SK-N-SH treated with all-trans-retinoic acid at 6 μM for 48 hours (cell line): ENCODE data around the gene HK3.

Source experiments
- ATAC-seq: fragments of 200-7000 bp; cut with Tn5 transposase; 3 replicates; pipeline ENCODE4 v1.9.1; 2020; ENCODE audit warnings: mild to moderate bottlenecking, moderate library complexity
- ARNTL ChIP-seq: fragments of 450-650 bp; formaldehyde crosslinking; IDR thresholded peaks from 2 replicates; pipeline ENCODE4 v1.5.0; 2020; ENCODE audit warnings: low read depth, mild to moderate bottlenecking, moderate library complexity, borderline replicate concordance
- BACH2 ChIP-seq: fragments of 250-450 bp; sonication (Bioruptor Pico); IDR thresholded peaks from 2 replicates; pipeline ENCODE4 v1.9.0; 2021; ENCODE audit warnings: mild to moderate bottlenecking, borderline replicate concordance
- CREB5 ChIP-seq: fragments of 250-450 bp; sonication (Bioruptor Pico); IDR thresholded peaks from 2 replicates; pipeline ENCODE4 v1.5.1; 2020; ENCODE audit warnings: low read depth, mild to moderate bottlenecking, moderate library complexity
- CSDC2 ChIP-seq: fragments of 250-450 bp; sonication (Bioruptor Pico); IDR thresholded peaks from 2 replicates; pipeline ENCODE4 v1.5.0; 2020; ENCODE audit warnings: mild to moderate bottlenecking, moderate library complexity
- CSRNP3 ChIP-seq: fragments of 250-450 bp; sonication (Bioruptor Pico); IDR thresholded peaks from 2 replicates; pipeline ENCODE4 v1.5.1; 2021; ENCODE audit warnings: mild to moderate bottlenecking, moderate library complexity
- ESRRG ChIP-seq: fragments of 250-450 bp; sonication (Bioruptor Pico); IDR thresholded peaks from 2 replicates; pipeline ENCODE4 v1.6.1; 2021; ENCODE audit warnings: mild to moderate bottlenecking
- GLIS3 ChIP-seq: fragments of 250-450 bp; sonication (Bioruptor Pico); IDR thresholded peaks from 2 replicates; pipeline ENCODE4 v1.5.0; 2020; ENCODE audit warnings: mild to moderate bottlenecking, moderate library complexity
- ISL1 ChIP-seq: fragments of 250-450 bp; sonication (Bioruptor Pico); IDR thresholded peaks from 2 replicates; pipeline ENCODE4 v2.1.2; 2022; ENCODE audit warnings: mild to moderate bottlenecking, moderate library complexity
- OSR1 ChIP-seq: fragments of 250-450 bp; sonication (Bioruptor Pico); IDR thresholded peaks from 2 replicates; pipeline ENCODE4 v1.8.0; 2022; ENCODE audit warnings: moderate library complexity, mild to moderate bottlenecking, inconsistent platforms
- PATZ1 ChIP-seq: fragments of 250-450 bp; sonication (Bioruptor Pico); IDR thresholded peaks from 2 replicates; pipeline ENCODE4 v1.8.0; 2020; ENCODE audit warnings: mild to moderate bottlenecking, moderate library complexity, borderline replicate concordance
- POU6F1 ChIP-seq: fragments of 250-450 bp; sonication (Bioruptor Pico); IDR thresholded peaks from 2 replicates; pipeline ENCODE4 v1.8.0; 2021; ENCODE audit warnings: low read depth, mild to moderate bottlenecking, moderate library complexity, borderline replicate concordance
- PPARA ChIP-seq: fragments of 250-450 bp; sonication (Bioruptor Pico); IDR thresholded peaks from 2 replicates; pipeline ENCODE4 v1.5.0; 2020; ENCODE audit warnings: mild to moderate bottlenecking, borderline replicate concordance
- RARB ChIP-seq: fragments of 250-450 bp; sonication (Bioruptor Pico); IDR thresholded peaks from 2 replicates; pipeline ENCODE4 v1.8.0; 2021; ENCODE audit warnings: mild to moderate bottlenecking, moderate library complexity
- SNAI2 ChIP-seq: fragments of 250-450 bp; sonication (Bioruptor Pico); IDR thresholded peaks from 2 replicates; pipeline ENCODE4 v1.5.0; 2020; ENCODE audit warnings: mild to moderate bottlenecking, moderate library complexity
- TCF4 ChIP-seq: fragments of 250-450 bp; sonication (Bioruptor Pico); IDR thresholded peaks from 2 replicates; pipeline ENCODE4 v1.8.0; 2021; ENCODE audit warnings: mild to moderate bottlenecking, moderate library complexity, borderline replicate concordance
- TOX ChIP-seq: fragments of 250-450 bp; sonication (Bioruptor Pico); IDR thresholded peaks from 2 replicates; pipeline ENCODE4 v1.8.0; 2021; ENCODE audit warnings: mild to moderate bottlenecking, moderate library complexity, borderline replicate concordance
- TSHZ2 ChIP-seq: fragments of 250-450 bp; sonication (Bioruptor Pico); IDR thresholded peaks from 2 replicates; pipeline ENCODE4 v1.5.0; 2020; ENCODE audit warnings: mild to moderate bottlenecking, moderate library complexity
- ZFP3 ChIP-seq: fragments of 250-450 bp; sonication (Bioruptor Pico); IDR thresholded peaks from 2 replicates; pipeline ENCODE4 v1.5.0; 2020; ENCODE audit warnings: mild to moderate bottlenecking, moderate library complexity
- ZFP30 ChIP-seq: fragments of 450-650 bp; formaldehyde crosslinking; IDR thresholded peaks from 2 replicates; pipeline ENCODE4 v1.5.0; 2022; ENCODE audit warnings: mild to moderate bottlenecking, moderate library complexity
- ZNF565 ChIP-seq: fragments of 450-650 bp; formaldehyde crosslinking; conservative IDR thresholded peaks from 2 replicates; pipeline ENCODE4 v1.5.0; 2020; ENCODE audit warnings: low read depth, mild to moderate bottlenecking, moderate library complexity
- ZNF70 ChIP-seq: fragments of 450-650 bp; formaldehyde crosslinking; IDR thresholded peaks from 2 replicates; pipeline ENCODE4 v1.5.0; 2020; ENCODE audit warnings: mild to moderate bottlenecking, moderate library complexity
- ZNF8 ChIP-seq: fragments of 450-650 bp; formaldehyde crosslinking; IDR thresholded peaks from 2 replicates; pipeline ENCODE4 v1.5.0; 2020; ENCODE audit warnings: mild to moderate bottlenecking, moderate library complexity

The HK3 gene

GRCh38 chr5:176899296-176899891 is at the start of gene HK3:
TSS of gene HK3 (minus strand) at chr5:176899346. CDS start at chr5:176896159, 3,187 bp downstream.
- ATAC-seq: no peak
- TF ChIP-seq SNAI2 (CRISPR knock-in tag): no peak
- TF ChIP-seq ISL1 (CRISPR knock-in tag): no peak
- no peak for TF ChIP-seq TCF4 (CRISPR knock-in tag)
- no peak for TF ChIP-seq TOX (CRISPR knock-in tag)
- TF ChIP-seq ZNF565 (CRISPR knock-in tag): no peak
- TF ChIP-seq ARNTL (CRISPR knock-in tag): no peak
- TF ChIP-seq RARB (CRISPR knock-in tag): no peak
- TF ChIP-seq BACH2 (CRISPR knock-in tag): no peak
- TF ChIP-seq OSR1 (CRISPR knock-in tag): no peak

GRCh38 chr5:176948458-176948857 is 49.3 kb upstream of the HK3 start:
- ATAC-seq: no peak
- TF ChIP-seq CSRNP3 (CRISPR knock-in tag) (no peak), ZFP3 (CRISPR knock-in tag) (no peak), CREB5 (CRISPR knock-in tag) (no peak), POU6F1 (no peak), GLIS3 (CRISPR knock-in tag) (no peak), ZNF8 (CRISPR knock-in tag) (no peak), TSHZ2 (CRISPR knock-in tag) (no peak), PATZ1 (no peak), CSDC2 (CRISPR knock-in tag) (no peak), BACH2 (CRISPR knock-in tag) (no peak), ZNF70 (CRISPR knock-in tag) (no peak), ZFP30 (CRISPR knock-in tag) (no peak), PPARA (CRISPR knock-in tag) (no peak), RARB (CRISPR knock-in tag) (no peak), ESRRG (CRISPR knock-in tag) (no peak)

GRCh38 chr5:176947847-176948246 is 48.7 kb upstream of the HK3 start:
- no peak for ATAC-seq
- TF ChIP-seq ARNTL (CRISPR knock-in tag): no peak
- TF ChIP-seq PATZ1: no peak
- no peak for TF ChIP-seq ZNF8 (CRISPR knock-in tag)
- no peak for TF ChIP-seq GLIS3 (CRISPR knock-in tag)
- no peak for TF ChIP-seq ZNF70 (CRISPR knock-in tag)
- TF ChIP-seq ZNF565 (CRISPR knock-in tag): no peak
- TF ChIP-seq SNAI2 (CRISPR knock-in tag): no peak
- TF ChIP-seq CREB5 (CRISPR knock-in tag): no peak
- no peak for TF ChIP-seq ISL1 (CRISPR knock-in tag)
- TF ChIP-seq PPARA (CRISPR knock-in tag): no peak
- TF ChIP-seq OSR1 (CRISPR knock-in tag): no peak
- TF ChIP-seq RARB (CRISPR knock-in tag): no peak
- no peak for TF ChIP-seq ESRRG (CRISPR knock-in tag)
- TF ChIP-seq ZFP30 (CRISPR knock-in tag): no peak
- TF ChIP-seq CSRNP3 (CRISPR knock-in tag): no peak
- TF ChIP-seq ZFP3 (CRISPR knock-in tag): no peak
- no peak for TF ChIP-seq TOX (CRISPR knock-in tag)
